HCT116 (cell line): ENCODE results near the gene ZNF630. TPM values are rescaled to one million over a fixed set of nuclear protein-coding genes. Genes with fewer than 3 reads are reported as not detected.
"Not testable (repeated sequence)": the region's sequence is repeated elsewhere in the genome, so short reads cannot be mapped to it uniquely, and the experiment has no call there.

Experiments used
- ATAC-seq: fragments of 200-7000 bp; cut with Tn5 transposase; 2 replicates; pipeline ENCODE4 v1.9.1; 2020; ENCODE audit warnings: mild to moderate bottlenecking, moderate library complexity
- BruUV-seq: library from RNA; stranded (reverse); fragments of 400-500 nt; replicated peaks from 2 replicates; lab custom pipeline; 2021; lab: Mats Ljungman, UMichigan
- CTCF ChIA-PET: fragments of 300-600 bp; sonication (Branson Sonifier 250); formaldehyde crosslinking; loops from one replicate; lab custom pipeline; 2021; ENCODE audit warnings: antibody characterized with exemption; lab: Charles Lee
- POLR2A ChIA-PET: fragments of 300-600, 350-600 bp; sonication (Branson Sonifier 250); formaldehyde crosslinking; loops from one replicate; lab custom pipeline; 2021; ENCODE audit warnings: antibody characterized with exemption; lab: Charles Lee
- RAD21 ChIA-PET, 2 experiments: fragments of 300-600 bp; sonication (Branson Sonifier 250); formaldehyde crosslinking; loops; one replicate each; lab custom pipeline; 2023; ENCODE audit warnings: low total read pairs in 2 of 2; ENCODE audit not compliant: uncharacterized antibody in 2 of 2, unreplicated experiment in 2 of 2, low non-redundant PET in 1 of 2; lab: Charles Lee
- DNase-seq: peaks from one replicate; pipeline ENCODE4 v3.0.0-alpha.2; 2010; ENCODE audit warnings: low read depth, low spot score
- H2AFZ ChIP-seq: fragments of 200-600 bp; shearing (Covaris generic), sonication (generic); 2 replicates; pipeline ENCODE4 v1.6.1; 2017; ENCODE audit warnings: low read depth, mixed run types, mixed read lengths, antibody characterized with exemption, low read length; ENCODE audit not compliant: poor library complexity, severe bottlenecking
- H3K27ac ChIP-seq: 2 replicates; pipeline ENCODE4 v1.5.1; 2012; ENCODE audit warnings: low read depth, low read length
- H3K27me3 ChIP-seq: fragments of 200-600 bp; sonication (generic); 2 replicates; pipeline ENCODE4 v1.6.1; 2016; ENCODE audit warnings: mixed run types, low read length, mixed read lengths; ENCODE audit not compliant: insufficient read depth
- H3K36me3 ChIP-seq, 2 experiments: fragments of 200-500 bp in 1 of 2; fragments of 200-600 bp in 1 of 2; sonication (Bioruptor generic) in 1 of 2; sonication (generic) in 1 of 2; 2 replicates each; pipeline versions ENCODE4 v1.5.1 to v1.6.1; 2014 to 2016; ENCODE audit warnings: low read length in 2 of 2, inconsistent platforms in 1 of 2, mixed read lengths in 1 of 2, mixed run types in 1 of 2; ENCODE audit not compliant: insufficient read depth in 2 of 2, control insufficient read depth in 1 of 2
- H3K4me1 ChIP-seq, 2 experiments: fragments of 200-600 bp in 1 of 2; sonication (generic) in 1 of 2; 2 replicates each; pipeline versions ENCODE4 v1.5.1 to v1.6.1; 2012 to 2017; ENCODE audit warnings: low read length in 2 of 2, inconsistent platforms in 1 of 2, mild to moderate bottlenecking in 1 of 2, mixed read lengths in 1 of 2, mixed run types in 1 of 2, moderate library complexity in 1 of 2; ENCODE audit not compliant: insufficient read depth in 2 of 2, control insufficient read depth in 1 of 2
- H3K4me2 ChIP-seq: fragments of 200-600 bp; sonication (generic); 2 replicates; pipeline ENCODE4 v1.6.1; 2017; ENCODE audit warnings: mixed run types, low read length, mixed read lengths
- H3K4me3 ChIP-seq, 2 experiments: fragments of 200-600 bp in 1 of 2; sonication (generic) in 1 of 2; replicated peaks in 1 of 2; 2 replicates each; pipeline ENCODE4 v1.5.1; 2011 to 2016; ENCODE audit warnings: low read length in 2 of 2, control low read depth in 1 of 2, low read depth in 1 of 2, mild to moderate bottlenecking in 1 of 2, mixed read lengths in 1 of 2, mixed run types in 1 of 2
- H3K79me2 ChIP-seq: fragments of 200-600 bp; sonication (generic); 2 replicates; pipeline ENCODE4 v1.6.1; 2017; ENCODE audit warnings: mild to moderate bottlenecking, mixed run types, low read length, moderate library complexity, mixed read lengths; ENCODE audit not compliant: insufficient read depth
- H3K9ac ChIP-seq: fragments of 200-600 bp; sonication (generic); 2 replicates; pipeline ENCODE4 v1.6.1; 2016; ENCODE audit warnings: low read length, mixed read lengths
- H3K9me2 ChIP-seq: fragments of 200-600 bp; sonication (generic), shearing (Covaris generic); 2 replicates; pipeline ENCODE4 v1.6.1; 2017; ENCODE audit warnings: mixed run types, mild to moderate bottlenecking, moderate library complexity; ENCODE audit not compliant: insufficient read depth
- H3K9me3 ChIP-seq, 2 experiments: fragments of 200-500 bp in 1 of 2; fragments of 200-600 bp in 1 of 2; sonication (Bioruptor generic) in 1 of 2; sonication (generic) in 1 of 2; 2 replicates each; pipeline ENCODE4 v1.6.1; 2014 to 2017; ENCODE audit warnings: low read length in 2 of 2, mixed read lengths in 2 of 2, inconsistent platforms in 1 of 2, low read depth in 1 of 2, mild to moderate bottlenecking in 1 of 2, mixed run types in 1 of 2, moderate library complexity in 1 of 2; ENCODE audit not compliant: control insufficient read depth in 1 of 2, insufficient read depth in 1 of 2
- H4K20me1 ChIP-seq: fragments of 200-600 bp; sonication (generic), shearing (Covaris generic); 2 replicates; pipeline ENCODE4 v1.6.1; 2017; ENCODE audit warnings: mixed run types, mild to moderate bottlenecking, moderate library complexity; ENCODE audit not compliant: insufficient read depth
- CEBPB ChIP-seq: IDR thresholded peaks from 2 replicates; pipeline ENCODE4 v1.6.1; 2012; ENCODE audit warnings: low read depth
- EZH2 ChIP-seq: fragments of 200-600 bp; sonication (generic); IDR thresholded peaks from 2 replicates; pipeline ENCODE4 v1.6.1; 2017; ENCODE audit warnings: antibody characterized with exemption, mixed run types
- FOSL1 ChIP-seq: IDR thresholded peaks from 2 replicates; pipeline ENCODE4 v1.6.1; 2012; ENCODE audit warnings: low read depth
- YY1 ChIP-seq: IDR thresholded peaks from 2 replicates; pipeline ENCODE4 v1.6.1; 2011; ENCODE audit warnings: low read length, low read depth, moderate library complexity, mild to moderate bottlenecking; ENCODE audit not compliant: insufficient replicate concordance; ENCODE audit errors: extremely low read depth
- intact Hi-C: fragments of 100-400 bp; cut with micrococcal nuclease; formaldehyde crosslinking; loops from 2 replicates; pipeline ENCODE4 v1.10.0; 2022
- total RNA-seq: library from RNA; stranded (reverse); gene quantifications from one replicate; pipeline ENCODE4 v1.2.1, GENCODE V29; 2021; ENCODE audit not compliant: unreplicated experiment
- TF ChIP-seq, protein P1 (sequence below): IDR thresholded peaks from 2 replicates; pipeline ENCODE4 v1.6.1; 2012; ENCODE audit warnings: low read depth

Gene ZNF630
- total RNA-seq, 1 experiment from 2014 or later: not detected

DNA sequence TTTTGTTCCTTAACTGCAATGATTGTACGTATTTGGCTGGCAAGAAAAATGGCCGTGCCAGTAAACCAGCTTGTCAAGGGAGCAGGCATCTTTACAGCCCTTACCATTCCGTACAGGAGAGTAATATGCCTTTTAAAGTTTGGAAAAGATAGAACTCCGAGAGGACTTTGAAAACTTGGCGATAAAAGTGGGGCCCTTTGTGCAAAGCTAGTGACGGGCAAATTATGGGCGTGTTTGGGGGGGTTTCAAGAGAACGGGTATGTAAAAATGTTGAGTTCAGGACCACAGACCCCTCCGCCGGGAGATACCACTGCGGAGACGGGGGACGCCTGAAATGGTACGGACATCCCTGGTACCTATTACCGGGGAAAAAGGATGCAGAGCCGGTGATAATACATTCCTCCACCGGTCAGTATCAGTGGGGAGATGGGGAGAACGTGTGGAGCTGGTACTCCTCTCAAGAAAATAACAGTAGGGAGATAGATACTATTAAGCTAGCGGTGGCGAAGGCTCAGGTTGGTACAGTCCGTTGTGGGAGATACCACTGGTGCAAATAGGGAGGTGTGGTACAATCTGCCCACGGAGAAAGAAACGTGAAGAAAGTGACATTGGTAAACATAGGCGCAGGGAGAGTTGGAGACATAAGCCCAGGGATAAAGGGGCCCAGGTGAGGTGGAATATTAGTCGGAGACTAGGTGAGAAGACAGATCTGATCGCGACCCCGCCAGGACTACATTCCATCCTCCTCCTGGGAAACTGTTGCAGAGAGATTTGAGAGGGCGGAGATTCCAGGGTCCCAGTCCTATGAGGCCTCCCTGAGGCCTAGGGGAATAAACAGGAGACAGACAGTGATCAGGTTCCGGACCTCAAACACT is 50.2 kb downstream of the ZNF630 start:
- RAD21 ChIA-PET: no interaction called here
- no peaks in the 10 kb centered on the region for H3K79me2 ChIP-seq
- no peak overlapping the region for H3K27ac ChIP-seq
- POLR2A ChIA-PET: no interaction called here
- no peak overlapping the region for H3K9ac ChIP-seq
- DNase-seq: no peak
- H3K4me1 ChIP-seq: no peaks in the 10 kb centered on the region
- intact Hi-C loops: no loop called here
- H3K9me2 ChIP-seq: no peaks in the 10 kb centered on the region
- H3K36me3 ChIP-seq: no peaks in the 10 kb centered on the region
- H3K4me2 ChIP-seq: no peak overlapping the region
- TF ChIP-seq EZH2 (no peak), YY1 (no peak), CEBPB (no peak), FOSL1 (no peak)
- TF ChIP-seq, protein P1, sequence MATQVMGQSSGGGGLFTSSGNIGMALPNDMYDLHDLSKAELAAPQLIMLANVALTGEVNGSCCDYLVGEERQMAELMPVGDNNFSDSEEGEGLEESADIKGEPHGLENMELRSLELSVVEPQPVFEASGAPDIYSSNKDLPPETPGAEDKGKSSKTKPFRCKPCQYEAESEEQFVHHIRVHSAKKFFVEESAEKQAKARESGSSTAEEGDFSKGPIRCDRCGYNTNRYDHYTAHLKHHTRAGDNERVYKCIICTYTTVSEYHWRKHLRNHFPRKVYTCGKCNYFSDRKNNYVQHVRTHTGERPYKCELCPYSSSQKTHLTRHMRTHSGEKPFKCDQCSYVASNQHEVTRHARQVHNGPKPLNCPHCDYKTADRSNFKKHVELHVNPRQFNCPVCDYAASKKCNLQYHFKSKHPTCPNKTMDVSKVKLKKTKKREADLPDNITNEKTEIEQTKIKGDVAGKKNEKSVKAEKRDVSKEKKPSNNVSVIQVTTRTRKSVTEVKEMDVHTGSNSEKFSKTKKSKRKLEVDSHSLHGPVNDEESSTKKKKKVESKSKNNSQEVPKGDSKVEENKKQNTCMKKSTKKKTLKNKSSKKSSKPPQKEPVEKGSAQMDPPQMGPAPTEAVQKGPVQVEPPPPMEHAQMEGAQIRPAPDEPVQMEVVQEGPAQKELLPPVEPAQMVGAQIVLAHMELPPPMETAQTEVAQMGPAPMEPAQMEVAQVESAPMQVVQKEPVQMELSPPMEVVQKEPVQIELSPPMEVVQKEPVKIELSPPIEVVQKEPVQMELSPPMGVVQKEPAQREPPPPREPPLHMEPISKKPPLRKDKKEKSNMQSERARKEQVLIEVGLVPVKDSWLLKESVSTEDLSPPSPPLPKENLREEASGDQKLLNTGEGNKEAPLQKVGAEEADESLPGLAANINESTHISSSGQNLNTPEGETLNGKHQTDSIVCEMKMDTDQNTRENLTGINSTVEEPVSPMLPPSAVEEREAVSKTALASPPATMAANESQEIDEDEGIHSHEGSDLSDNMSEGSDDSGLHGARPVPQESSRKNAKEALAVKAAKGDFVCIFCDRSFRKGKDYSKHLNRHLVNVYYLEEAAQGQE: no peak
- CTCF ChIA-PET: no interaction called here
- H3K27me3 ChIP-seq: no peaks in the 10 kb centered on the region
- H3K4me3 ChIP-seq: no peak overlapping the region
- no peak for ATAC-seq
- BruUV-seq: no TSS peak
- H2AFZ ChIP-seq: no peak overlapping the region
- no peaks in the 10 kb centered on the region for H4K20me1 ChIP-seq
- H3K9me3 ChIP-seq: no peaks in the 10 kb centered on the region

DNA sequence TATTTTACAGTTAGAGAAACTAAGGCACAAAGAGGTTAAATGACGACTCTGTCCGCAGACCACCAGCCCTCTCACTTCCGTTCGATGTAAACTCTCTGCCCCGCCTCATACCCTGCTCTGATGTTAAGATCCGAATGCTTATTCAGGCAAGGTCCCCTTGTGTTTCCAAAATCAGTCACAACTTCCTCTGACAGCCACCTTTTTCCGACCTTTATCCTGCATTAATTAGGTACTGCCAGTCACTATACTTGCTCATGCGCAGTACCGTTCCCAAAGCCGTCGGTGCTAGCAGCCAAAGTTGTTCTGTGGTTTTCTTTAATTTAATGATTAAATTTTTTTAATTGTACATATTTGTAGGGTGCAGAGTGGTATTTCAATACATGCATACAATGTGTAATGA is 51.0 kb downstream of the ZNF630 start:
- intact Hi-C loops: not testable (repeated sequence)

DNA sequence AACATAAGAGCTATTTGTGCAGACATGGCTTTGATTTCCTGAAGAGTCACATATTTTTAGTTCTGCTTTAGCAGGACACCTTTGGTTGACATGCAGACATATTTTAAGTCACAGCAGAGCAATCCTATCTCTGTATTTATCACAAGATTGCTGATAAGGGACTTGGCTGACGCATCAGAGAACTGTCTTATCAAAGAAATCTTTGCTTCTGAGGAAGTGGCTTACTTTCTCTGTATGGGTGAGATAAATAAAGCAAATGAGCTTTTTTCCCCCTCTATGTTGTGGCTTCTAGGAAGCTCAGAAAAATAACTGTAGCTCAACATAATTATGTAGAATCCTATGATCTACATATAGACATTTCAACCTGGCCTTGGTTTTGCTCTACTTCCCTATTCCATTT is 51.5 kb downstream of the ZNF630 start:
- ATAC-seq, H3K9me2 ChIP-seq, H3K4me1 ChIP-seq, H3K4me3 ChIP-seq, BruUV-seq, intact Hi-C loops, H2AFZ ChIP-seq, POLR2A ChIA-PET, H4K20me1 ChIP-seq, H3K36me3 ChIP-seq, CTCF ChIA-PET, H3K79me2 ChIP-seq, H3K27me3 ChIP-seq, DNase-seq, H3K27ac ChIP-seq, H3K9ac ChIP-seq, H3K4me2 ChIP-seq, RAD21 ChIA-PET, H3K9me3 ChIP-seq: not testable (repeated sequence)

More for the DNA sequence above, 51.0 kb downstream of the ZNF630 start:
- H4K20me1 ChIP-seq, CTCF ChIA-PET, RAD21 ChIA-PET, H3K9me3 ChIP-seq, POLR2A ChIA-PET, H3K9me2 ChIP-seq, H3K9ac ChIP-seq, H3K36me3 ChIP-seq, H3K27ac ChIP-seq, H2AFZ ChIP-seq, BruUV-seq, H3K4me2 ChIP-seq, H3K27me3 ChIP-seq, H3K79me2 ChIP-seq, DNase-seq, H3K4me1 ChIP-seq, H3K4me3 ChIP-seq, ATAC-seq: not testable (repeated sequence)
